Effector CD8-positive, alpha-beta T cell (primary cell): ENCODE data around the gene GIMAP2.

Experiments used
- DNase-seq: peaks from one replicate; lab custom pipeline; 2025; lab: John Stamatoyannopoulos, UW

Gene GIMAP2

DNA sequence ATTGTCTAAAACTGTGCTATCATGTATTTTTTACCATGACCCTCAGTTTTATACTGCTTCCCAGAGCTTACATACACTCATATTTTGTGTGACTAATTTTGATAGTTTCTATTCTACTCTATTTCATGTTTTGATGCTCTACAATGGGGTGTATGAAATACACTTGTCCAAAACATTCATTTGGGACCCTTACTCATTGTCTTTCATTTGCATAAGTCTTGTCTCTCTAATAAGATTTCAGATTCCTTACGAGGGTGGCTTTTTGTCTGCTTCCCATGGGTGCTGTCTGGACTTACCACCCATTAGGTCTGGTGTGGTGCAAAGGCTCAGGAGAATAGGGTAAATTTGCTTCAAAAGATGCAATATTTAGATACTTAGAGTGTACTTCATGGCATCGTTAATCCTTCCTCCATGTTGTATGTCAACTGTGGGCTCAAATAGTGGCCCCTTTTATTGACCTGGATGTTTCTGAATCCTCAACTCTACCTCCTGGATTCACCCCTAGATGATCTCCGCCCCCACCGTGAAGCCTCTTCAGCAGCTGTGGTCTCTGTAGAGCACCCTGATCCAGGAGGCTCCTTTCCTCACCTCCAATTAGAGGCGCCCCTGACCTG lies 48.1 kb downstream of the GIMAP2 start:
- no peak for DNase-seq

DNA sequence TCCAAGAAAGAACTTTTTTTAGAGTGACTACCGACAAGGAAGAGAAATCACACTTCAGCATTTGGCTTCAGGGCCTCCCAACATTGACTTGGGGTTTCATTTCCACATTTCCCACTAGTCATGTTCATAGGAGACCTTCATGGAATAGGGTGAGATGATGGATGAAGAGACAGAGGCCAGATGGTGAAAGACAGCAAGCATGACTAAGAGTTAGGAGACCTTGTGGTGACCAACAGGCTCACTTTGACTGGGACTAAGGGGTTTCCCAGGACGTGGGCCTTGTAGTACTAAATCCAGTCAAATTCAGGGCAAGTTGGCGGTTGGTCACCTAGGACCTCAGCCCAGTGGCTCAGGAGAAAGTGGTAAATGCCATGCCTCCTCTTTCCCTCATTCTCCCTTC lies 48.7 kb downstream of the GIMAP2 start:
- no peak for DNase-seq

DNA sequence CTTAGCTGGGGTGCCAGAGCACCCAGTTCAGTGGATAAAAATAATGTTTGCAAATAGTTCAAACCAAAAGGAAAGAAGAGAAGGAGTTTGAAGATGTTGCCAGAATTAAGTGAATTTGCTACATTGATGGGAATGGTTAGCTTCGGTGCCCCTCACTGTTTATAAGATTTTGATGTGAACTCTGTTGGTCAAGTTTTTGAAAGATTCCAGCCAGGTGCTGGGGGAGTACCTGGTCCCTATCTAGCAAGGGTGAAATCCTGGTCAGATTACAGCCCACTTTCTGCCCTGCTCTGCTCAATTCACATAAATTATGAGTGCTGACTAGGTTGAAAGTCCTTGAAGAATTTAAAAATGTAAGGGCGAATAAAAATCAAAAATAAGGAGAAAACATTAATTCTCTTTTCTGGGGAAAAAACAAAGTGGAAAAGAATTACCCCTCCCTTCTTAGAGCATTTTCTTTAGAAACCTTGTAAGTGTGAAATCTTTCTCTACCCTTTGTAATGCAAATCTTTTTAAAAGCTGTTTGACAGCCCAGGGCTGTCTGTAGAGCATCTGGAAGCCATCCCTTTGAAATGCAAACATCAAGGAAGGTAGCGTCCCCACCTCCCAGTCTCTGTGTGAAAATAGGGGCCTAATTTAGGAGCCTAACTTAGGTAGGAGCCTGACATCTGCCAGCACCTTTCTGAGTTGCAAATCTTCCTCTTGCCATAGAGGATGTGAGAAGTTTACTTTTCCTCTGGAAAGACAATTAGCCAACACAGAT lies 50.3 kb downstream of the GIMAP2 start:
- no peak for DNase-seq

DNA sequence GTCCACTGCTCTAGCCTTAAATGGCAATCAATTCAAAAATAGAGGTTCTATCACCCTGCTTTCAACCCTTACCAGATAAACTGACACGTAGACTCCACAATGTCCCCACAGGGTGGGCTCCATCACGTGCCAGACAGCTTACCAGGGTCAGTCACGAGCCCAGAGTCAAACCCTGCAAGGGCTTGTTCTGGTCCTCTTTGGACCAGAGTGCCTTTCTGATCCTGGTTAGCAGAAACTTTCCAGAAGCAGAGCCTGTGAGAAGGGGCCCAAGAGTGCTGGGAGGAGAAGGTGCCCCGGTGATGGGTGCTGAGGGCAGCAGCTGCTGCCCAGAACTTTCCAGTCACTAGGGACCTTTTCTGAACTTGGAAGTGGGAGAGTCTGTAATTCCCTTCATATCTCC lies 51.4 kb downstream of the GIMAP2 start:
- no peak for DNase-seq

DNA sequence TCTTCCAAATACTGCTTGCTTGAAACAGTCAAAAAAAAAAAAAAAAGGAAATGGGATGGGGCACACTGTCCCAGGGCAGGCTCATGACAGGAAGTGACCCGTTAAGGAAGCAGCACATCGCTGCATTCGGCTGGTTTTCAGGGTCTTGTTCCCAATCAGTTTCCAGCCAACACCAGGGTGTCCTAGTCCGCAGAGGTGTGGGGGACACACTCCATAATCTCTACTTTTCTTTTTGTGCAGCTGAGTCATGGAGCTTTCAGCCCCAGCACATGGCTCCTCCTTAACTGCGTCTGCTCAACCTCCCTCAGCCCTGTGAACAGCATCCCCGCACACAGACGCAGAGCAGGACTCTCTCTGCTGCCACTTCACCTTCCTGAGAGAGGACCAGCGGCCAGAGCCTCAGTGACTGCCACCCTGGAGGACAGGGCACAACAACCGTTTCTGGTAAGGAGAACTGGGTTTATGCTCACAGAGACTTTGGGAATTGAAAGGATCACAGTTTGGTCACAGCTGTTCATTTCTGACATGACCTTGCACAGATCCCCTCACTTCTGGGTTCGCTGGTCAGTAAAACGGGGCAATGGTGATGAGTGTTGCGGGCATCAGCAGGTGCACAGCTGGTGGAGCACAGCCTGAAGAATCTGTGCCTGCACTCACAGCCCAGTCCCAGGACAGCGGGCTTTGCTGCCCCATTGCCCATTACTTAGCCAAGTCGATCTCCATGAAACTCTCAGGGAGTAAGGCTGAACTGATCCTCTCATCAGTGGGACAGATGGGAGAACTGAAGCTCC lies 52.0 kb downstream of the GIMAP2 start, which contains the start of gene GIMAP5:
TSS of gene GIMAP5 (plus strand) at position 154 of the 791 bp plus-strand sequence. CDS start 3,467 bp downstream, outside the sequence.
- DNase-seq: no peak

DNA sequence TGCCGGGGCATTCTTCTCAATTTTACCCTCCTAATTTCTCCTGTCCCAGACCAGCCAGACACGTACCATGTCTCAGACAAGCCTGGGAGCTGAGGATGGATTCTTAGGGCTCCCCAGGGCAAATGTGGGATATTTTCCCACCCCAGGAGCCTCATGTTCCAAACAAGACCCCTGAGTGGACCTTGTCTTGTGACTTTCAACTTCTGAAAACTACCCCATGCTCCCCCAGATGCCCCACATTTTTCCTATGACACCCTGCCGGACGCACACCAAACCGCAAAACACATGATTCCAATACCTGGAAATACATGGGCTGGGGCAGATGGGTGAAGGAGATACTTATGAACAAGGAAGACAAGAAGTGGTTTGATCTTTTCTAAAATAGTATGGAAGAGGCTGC lies 52.6 kb downstream of the GIMAP2 start:
- no peak for DNase-seq

DNA sequence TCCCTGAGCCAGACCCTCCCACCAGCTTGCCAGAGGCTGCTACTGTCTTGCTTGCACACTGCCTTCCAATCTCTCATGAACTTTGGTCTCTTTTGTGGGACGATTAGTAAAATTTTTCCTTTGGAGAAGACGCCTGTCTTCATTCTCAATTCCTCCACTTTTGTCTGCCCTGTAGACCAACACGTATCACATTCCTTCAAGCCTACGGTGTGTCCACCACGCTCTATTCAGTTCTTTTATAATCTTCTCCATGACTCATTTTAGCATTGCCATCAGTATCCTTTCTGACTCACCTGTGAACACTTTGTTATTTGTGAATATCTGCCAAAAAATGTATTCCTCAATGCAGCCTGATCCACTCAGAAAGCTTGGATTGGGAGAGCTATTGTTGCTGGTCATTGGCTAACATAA lies 53.1 kb downstream of the GIMAP2 start:
- no peak for DNase-seq

DNA sequence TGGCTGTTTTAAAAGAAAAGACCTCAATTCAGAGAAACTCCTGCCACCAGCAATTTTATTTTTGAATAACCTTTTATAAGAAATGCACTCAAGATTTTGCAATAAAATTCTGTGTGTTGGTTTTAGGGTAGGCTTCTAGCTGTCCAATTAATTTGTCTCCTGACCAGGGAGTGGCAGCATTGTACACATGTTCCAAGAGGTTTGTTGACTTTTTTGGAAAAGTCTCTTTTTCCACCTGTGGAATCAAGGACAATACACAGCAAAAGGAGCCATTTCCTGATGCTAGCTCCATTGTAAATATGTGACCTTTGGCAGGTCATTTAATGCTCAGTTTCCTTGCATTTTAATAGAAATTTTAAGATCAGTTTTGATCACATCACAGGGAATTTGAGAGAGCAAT lies 53.5 kb downstream of the GIMAP2 start:
- no peak for DNase-seq

DNA sequence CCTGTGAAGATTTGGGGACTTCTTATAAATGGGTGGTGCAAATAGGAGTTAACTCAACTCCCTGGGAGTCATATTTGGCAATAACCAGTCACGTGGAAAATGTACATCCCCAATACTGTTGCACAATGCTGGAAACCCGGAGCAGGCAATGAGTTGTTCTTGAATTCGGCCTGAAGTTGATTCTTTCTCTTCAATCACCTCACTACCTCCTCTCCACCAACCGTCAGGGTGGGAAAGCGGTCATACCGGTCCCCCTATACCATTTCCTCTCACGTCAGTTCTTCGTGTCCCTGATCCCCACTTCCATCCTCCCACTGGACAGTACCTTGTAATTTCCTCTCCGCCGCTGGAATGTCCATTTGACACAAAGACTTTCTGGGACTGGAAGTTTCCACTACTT lies 54.5 kb downstream of the GIMAP2 start:
- no peak for DNase-seq

DNA sequence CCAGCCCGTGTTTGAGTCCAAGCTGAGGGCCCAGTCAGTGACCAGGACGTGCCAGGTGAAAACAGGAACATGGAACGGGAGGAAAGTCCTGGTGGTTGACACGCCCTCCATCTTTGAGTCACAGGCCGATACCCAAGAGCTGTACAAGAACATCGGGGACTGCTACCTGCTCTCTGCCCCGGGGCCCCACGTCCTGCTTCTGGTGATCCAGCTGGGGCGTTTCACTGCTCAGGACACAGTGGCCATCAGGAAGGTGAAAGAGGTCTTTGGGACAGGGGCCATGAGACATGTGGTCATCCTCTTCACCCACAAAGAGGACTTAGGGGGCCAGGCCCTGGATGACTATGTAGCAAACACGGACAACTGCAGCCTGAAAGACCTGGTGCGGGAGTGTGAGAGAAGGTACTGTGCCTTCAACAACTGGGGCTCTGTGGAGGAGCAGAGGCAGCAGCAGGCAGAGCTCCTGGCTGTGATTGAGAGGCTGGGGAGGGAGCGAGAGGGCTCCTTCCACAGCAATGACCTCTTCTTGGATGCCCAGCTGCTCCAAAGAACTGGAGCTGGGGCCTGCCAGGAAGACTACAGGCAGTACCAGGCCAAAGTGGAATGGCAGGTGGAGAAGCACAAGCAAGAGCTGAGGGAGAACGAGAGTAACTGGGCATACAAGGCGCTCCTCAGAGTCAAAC lies 56.9 kb downstream of the GIMAP2 start:
- no peak for DNase-seq
